Sciatic nerve (tissue), 2 donors: ENCODE measurements around the gene BRINP1. TPM values are rescaled to one million over a fixed set of nuclear protein-coding genes. Genes with fewer than 3 reads are reported as not detected.

Source experiments
- ATAC-seq: fragments of 200-7000 bp; cut with Tn5 transposase; one replicate; pipeline ENCODE4 v1.9.1; 2020; ENCODE audit warnings: mild to moderate bottlenecking, moderate library complexity
- DNase-seq: peaks from one replicate; pipeline ENCODE4 v3.0.0-alpha.2; 2020; ENCODE audit warnings: low spot score
- intact Hi-C: fragments of 100-400 bp; cut with DNase I; formaldehyde crosslinking; loops from one replicate; pipeline ENCODE4 v1.14.2; 2022
- total RNA-seq: library from RNA; stranded (reverse); fragmentation: NEBNext Ultra II Directional; extraction: Animal tissue kit (Norgen Biotek cat#: 25700); gene quantifications from one replicate; pipeline ENCODE4 v1.2.1, GENCODE V29; 2021
- donor health status: DM: no; HTN: no; CAD: no.
- donor health status: DM: no; HTN: no; CAD: no.

BRINP1 gene
- total RNA-seq, 1 donor from 2014 or later = not detected

- intact Hi-C loops = no loop called here
- DNase-seq (no peak), ATAC-seq (no peak)
Observed at GRCh38 chr9:119164716-119165115, 204.5 kb downstream of the BRINP1 start.

- DNase-seq (no peak), ATAC-seq (no peak)
- intact Hi-C loops = no loop called here
Observed at GRCh38 chr9:119160551-119160950, 208.7 kb downstream of the BRINP1 start.

GRCh38 chr9:119159386-119159785 is 209.8 kb downstream of the BRINP1 start:
- no peak for DNase-seq
- intact Hi-C loops = no loop called here
- no peak for ATAC-seq

GRCh38 chr9:119157196-119157595 is 212.0 kb downstream of the BRINP1 start:
- intact Hi-C loops = no loop called here
- ATAC-seq (no peak), DNase-seq (no peak)

GRCh38 chr9:119156354-119156753 is 212.9 kb downstream of the BRINP1 start:
- no peak for ATAC-seq
- DNase-seq = no peak
- intact Hi-C loops = no loop called here

GRCh38 chr9:119154527-119154926 is 214.7 kb downstream of the BRINP1 start:
- ATAC-seq = no peak
- DNase-seq = no peak
- intact Hi-C loops = no loop called here

- ATAC-seq (no peak), DNase-seq (no peak)
- intact Hi-C loops = no loop called here
Observed at GRCh38 chr9:119153402-119153801, 215.8 kb downstream of the BRINP1 start.

- DNase-seq (no peak), ATAC-seq (no peak)
- intact Hi-C loops = no loop called here
Observed at GRCh38 chr9:119148855-119149254, 220.4 kb downstream of the BRINP1 start.

- no peak for ATAC-seq
- intact Hi-C loops = no loop called here
- no peak for DNase-seq
Observed at GRCh38 chr9:119137479-119137878, 231.8 kb downstream of the BRINP1 start.

- ATAC-seq = no peak
- intact Hi-C loops = no loop called here
- no peak for DNase-seq
Observed at GRCh38 chr9:119126040-119126439, 243.2 kb downstream of the BRINP1 start.

GRCh38 chr9:119121899-119122298 is 247.3 kb downstream of the BRINP1 start:
- DNase-seq (no peak), ATAC-seq (no peak)
- intact Hi-C loops = no loop called here

GRCh38 chr9:119117409-119117808 is 251.8 kb downstream of the BRINP1 start:
- intact Hi-C loops = no loop called here
- ATAC-seq (no peak), DNase-seq (no peak)
